GM21526 (cell line): Measurements from ENCODE around the gene SUMO2.
"Not testable (repeated sequence)": the region's sequence is repeated elsewhere in the genome, so short reads cannot be mapped to it uniquely, and the experiment has no call there.

Experiments
- ATAC-seq: cut with Tn5 transposase; IDR thresholded peaks from one replicate; pipeline ENCODE4 v1.9.1; 2021; ENCODE audit warnings: moderate library complexity; ENCODE audit not compliant: unreplicated experiment, low FRiP score

SUMO2 gene

GRCh38 chr17:75151930-75152329 is 30.8 kb downstream of the SUMO2 start:
- ATAC-seq, result no peak

GRCh38 chr17:75147878-75148546 is 34.7 kb downstream of the SUMO2 start:
- ATAC-seq, result no peak

DNA sequence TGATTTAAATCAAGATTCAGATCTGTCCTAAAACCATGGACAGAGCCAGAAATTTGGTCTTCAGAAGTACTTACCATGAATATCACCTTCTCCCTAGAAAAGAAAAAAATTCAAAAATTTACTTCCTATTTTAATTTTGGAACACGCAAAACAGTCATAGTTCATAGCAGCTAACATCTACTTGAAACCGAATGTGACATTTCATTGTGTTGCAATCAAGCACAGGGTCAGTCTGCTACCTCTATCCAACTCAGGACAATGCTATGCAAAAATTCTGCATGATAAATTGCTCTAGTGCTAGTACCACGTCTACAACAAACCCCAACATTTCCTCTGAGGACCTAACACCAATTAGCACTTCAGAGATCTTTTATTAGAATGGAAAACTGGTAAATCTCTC is 36.2 kb downstream of the SUMO2 start:
- ATAC-seq, result no peak

DNA sequence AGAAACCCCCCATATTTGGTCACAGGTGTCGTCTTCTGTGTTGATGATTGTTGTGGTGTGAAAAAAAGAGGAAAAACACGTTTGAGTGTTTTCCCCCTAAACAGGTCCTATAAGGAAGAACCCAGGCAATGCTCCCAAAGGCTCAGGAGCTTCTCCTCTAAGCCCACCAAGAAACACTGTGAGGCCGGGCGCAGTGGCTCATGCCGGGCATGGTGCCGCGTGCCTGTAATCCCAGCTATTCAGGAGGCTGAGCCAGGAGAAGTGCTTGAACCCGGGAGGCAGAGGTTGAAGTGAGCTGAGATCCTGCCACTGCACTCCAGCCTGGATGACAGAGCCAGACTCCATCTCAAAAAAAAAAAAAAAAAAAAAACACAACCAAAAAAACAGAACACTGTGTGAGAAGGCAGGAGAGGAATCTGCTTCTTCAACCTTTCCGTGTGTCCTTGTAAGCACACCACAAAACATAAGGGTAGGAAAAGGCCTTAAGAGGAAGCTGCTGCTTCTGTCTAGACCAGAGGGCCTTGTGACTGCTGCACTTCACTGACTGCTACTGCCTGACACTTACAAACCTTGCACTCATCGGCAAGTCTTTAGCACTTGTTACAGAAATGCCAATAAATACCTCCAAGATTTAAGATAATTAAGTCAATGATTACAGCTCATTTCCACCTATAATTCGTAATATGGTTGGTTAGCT is 37.8 kb downstream of the SUMO2 start:
- ATAC-seq, result no peak

GRCh38 chr17:75142236-75142971 is 40.4 kb downstream of the SUMO2 start:
- no peak for ATAC-seq

- no peak for ATAC-seq
Measured at GRCh38 chr17:75138519-75138918, 44.2 kb downstream of the SUMO2 start.

DNA sequence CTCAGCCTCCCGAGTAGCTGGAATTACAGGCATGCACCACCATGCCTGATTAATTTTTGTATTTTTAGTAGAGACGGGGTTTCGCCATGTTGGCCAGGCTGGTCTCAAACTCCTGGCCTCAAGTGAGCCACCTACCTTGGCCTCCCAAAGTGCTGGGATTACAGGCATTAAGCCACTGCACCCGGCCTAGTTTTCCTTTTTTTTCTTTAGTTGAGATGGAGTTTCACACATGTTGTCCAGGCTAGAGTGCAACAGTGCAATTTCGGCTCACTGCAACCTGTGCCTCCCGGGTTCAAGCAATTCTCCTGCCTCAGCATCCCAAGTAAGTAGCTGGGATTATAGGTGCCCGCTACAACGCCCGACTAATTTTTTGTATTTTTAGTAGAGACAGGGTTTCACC is 45.0 kb downstream of the SUMO2 start:
- not testable (repeated sequence) for ATAC-seq

GRCh38 chr17:75135946-75136345 is 46.8 kb downstream of the SUMO2 start:
- no peak for ATAC-seq

GRCh38 chr17:75135452-75135851 is 47.3 kb downstream of the SUMO2 start:
- ATAC-seq, result no peak

DNA sequence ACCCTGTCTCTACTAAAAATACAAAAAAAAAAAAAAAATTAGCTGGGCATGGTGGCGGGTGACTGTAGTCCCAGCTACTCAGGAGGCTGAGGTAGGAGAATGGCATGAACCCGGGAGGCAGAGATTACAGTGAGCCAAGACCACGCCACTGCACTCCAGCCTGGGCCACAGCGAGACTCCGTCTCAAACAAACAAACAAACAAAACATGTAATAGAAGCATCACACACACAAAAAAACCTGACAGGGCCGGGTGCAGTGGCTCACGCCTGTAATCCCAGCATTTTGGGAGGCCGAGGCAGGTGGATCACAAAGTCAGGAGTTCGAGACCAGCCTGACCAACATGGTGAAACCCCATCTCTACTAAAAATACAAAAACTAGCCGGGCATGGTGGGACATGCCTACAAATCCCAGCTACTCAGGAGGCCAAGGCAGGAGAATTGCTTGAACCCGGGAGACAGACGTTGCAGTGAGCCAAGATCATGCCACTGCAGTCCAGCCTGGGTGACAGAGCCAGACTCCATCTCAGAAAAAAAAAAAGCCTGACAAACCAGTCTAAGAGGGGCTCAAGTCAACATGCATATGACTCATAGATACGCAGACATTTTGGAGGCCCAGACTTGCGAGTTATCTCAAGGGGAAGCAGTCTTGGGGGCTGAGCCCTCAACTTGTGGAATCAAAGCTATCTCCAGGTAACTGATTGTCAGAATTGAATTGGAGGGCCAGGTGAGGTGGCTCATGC is 49.0 kb downstream of the SUMO2 start:
- ATAC-seq, result not testable (repeated sequence)

GRCh38 chr17:75133001-75133400 is 49.8 kb downstream of the SUMO2 start:
- no peak for ATAC-seq

GRCh38 chr17:75132018-75133000 is 50.5 kb downstream of the SUMO2 start:
- not testable (repeated sequence) for ATAC-seq

GRCh38 chr17:75131278-75132017 is 51.3 kb downstream of the SUMO2 start, which contains the start of gene NT5C:
NT5C (minus strand) TSS chr17:75131742; CDS start chr17:75131707, 35 bp downstream.
- ATAC-seq, result peak; percentile 58

DNA sequence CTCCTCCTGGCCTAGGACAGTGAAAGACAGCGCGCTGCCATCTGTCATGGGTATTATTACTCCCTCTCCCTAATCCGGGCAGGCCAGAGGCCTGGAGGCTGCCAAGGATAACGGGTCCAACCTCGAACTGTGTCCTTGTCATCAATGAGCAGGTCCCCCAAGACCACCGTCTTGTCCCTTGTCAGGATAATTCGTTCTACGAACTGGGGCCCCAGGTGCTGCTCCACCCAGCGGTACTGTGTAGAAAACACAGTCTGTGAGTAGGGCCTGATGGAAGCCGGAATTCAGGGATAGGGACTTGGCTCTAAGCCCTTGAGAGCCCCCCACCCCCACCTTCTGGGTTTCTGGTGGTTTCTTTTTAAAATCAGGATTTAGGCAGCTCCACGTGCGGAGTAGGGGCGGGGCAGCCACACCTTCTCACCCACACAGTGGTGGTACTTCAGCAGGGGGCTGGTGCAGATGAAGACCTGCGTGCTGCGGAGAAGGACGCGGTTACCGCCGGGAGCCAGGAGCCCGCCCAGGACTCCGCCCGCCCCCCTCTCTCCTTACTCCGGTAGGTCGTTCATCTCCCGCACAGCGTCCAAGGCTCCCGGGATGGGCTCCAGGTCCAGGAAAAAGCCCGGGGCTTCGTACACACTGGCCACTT is 52.0 kb downstream of the SUMO2 start:
- ATAC-seq, result no peak

DNA sequence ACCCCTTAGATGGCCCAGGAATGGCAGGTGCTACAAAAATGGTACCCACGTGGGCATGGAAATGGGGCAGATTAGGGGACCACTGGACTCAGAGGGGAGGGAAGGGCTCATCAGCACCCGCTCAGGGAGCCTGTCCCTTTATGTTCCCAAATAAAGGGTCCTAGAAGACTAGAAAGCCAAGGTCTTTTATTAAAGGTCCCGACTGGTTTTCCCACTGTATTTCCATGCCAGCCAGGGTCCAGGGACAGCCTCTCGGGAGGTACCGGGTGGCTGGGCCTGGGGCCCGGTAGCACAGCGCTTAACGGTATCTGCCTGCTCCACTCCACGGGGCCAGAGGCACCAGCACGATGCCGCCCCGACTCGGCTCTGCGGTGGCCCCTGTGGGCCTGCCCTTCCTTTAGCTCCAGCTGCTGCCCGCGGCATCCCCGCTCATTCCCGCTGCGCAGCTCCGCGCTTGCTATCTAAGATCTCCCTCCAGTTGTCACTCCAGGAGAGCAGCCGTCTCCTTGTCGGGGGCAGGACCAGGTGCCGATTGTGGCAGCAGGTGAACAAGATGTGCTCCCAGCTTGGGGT is 52.6 kb downstream of the SUMO2 start:
- no peak for ATAC-seq

DNA sequence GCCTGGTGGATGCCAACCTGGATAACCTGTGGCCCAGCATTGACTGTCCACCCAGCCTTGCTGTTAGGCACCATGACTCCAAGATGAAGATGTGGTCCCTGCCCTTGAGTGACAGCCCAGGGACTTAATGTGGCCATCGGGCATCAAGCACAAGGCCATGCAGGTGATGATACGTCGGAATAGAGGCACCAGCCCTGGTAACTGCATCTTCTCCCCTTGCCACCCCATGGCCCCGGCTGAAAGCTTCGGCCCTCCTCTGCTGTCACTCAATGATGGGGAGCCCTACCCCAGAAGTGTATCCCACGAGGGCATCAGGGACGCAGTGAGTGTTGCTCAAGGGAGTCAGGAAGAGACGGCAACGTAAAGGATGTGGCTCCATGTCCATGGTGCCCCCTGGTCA is 53.2 kb downstream of the SUMO2 start:
- ATAC-seq, result no peak

- ATAC-seq, result no peak
Measured at GRCh38 chr17:75128694-75129505, 53.9 kb downstream of the SUMO2 start.
